Neutrophil (primary cell): ENCODE results near the gene FGF16.
"Not testable (repeated sequence)": the region's sequence is repeated elsewhere in the genome, so short reads cannot be mapped to it uniquely, and the experiment has no call there.

Source experiments
- H3K27ac ChIP-seq: fragments of 200-600 bp; sonication (generic); 2 replicates; pipeline ENCODE4 v1.5.1; 2016; ENCODE audit warnings: mild to moderate bottlenecking, moderate library complexity
- H3K27me3 ChIP-seq: fragments of 200-600 bp; sonication (generic); 2 replicates; pipeline ENCODE4 v1.6.0; 2016; ENCODE audit warnings: mild to moderate bottlenecking
- H3K36me3 ChIP-seq: fragments of 200-600 bp; sonication (generic); 2 replicates; pipeline ENCODE4 v1.5.1; 2017
- H3K4me1 ChIP-seq, 2 experiments: fragments of 200-600 bp in 1 of 2; sonication (generic) in 1 of 2; 1 replicate in 1 of 2; 2 replicates in 1 of 2; pipeline versions ENCODE4 v1.5.1 to v1.6.1; 2013 to 2016; ENCODE audit warnings: low read depth in 1 of 2, low read length in 1 of 2, mild to moderate bottlenecking in 1 of 2, moderate library complexity in 1 of 2; ENCODE audit not compliant: control insufficient read depth in 1 of 2, insufficient read depth in 1 of 2
- H3K4me3 ChIP-seq, 2 experiments: fragments of 200-600 bp in 1 of 2; sonication (generic) in 1 of 2; 1 replicate in 1 of 2; 2 replicates in 1 of 2; pipeline ENCODE4 v1.5.1; 2013 to 2016; ENCODE audit warnings: low read depth in 1 of 2, low read length in 1 of 2, mild to moderate bottlenecking in 1 of 2, moderate library complexity in 1 of 2
- H3K9me3 ChIP-seq: fragments of 200-600 bp; sonication (generic); 2 replicates; pipeline ENCODE4 v1.5.1; 2016
- TF ChIP-seq, protein P1 (sequence below): fragments of 200-600 bp; sonication (generic); IDR thresholded peaks from 2 replicates; pipeline ENCODE4 v1.5.1; 2016; ENCODE audit warnings: antibody characterized with exemption

Gene FGF16

DNA sequence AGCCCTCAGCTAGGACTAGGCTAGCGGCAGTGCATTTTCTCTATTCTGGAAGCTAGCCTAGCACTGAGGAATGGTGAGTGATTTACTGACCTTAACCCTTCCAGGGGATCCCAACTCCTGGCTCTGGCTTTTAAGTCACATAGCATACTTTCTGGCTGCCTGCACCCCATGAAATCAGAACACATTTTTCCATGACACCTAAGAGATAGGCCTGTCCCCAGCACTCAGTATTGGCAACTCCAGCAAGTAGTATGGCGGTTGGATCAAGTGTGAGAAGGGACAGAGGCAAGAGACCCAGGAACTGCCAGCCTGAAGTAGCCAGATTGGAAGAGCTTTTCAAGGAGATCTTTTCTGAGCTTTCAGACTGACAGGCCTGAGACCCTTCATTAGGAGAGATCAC lies 8.2 kb downstream of the FGF16 start:
- no peaks in the 10 kb centered on the region for H3K27me3 ChIP-seq
- no peak overlapping the region for H3K4me3 ChIP-seq
- no peaks in the 10 kb centered on the region for H3K4me1 ChIP-seq
- H3K36me3 ChIP-seq, result no peaks in the 10 kb centered on the region
- H3K9me3 ChIP-seq, result no peaks in the 10 kb centered on the region
- TF ChIP-seq, protein P1, sequence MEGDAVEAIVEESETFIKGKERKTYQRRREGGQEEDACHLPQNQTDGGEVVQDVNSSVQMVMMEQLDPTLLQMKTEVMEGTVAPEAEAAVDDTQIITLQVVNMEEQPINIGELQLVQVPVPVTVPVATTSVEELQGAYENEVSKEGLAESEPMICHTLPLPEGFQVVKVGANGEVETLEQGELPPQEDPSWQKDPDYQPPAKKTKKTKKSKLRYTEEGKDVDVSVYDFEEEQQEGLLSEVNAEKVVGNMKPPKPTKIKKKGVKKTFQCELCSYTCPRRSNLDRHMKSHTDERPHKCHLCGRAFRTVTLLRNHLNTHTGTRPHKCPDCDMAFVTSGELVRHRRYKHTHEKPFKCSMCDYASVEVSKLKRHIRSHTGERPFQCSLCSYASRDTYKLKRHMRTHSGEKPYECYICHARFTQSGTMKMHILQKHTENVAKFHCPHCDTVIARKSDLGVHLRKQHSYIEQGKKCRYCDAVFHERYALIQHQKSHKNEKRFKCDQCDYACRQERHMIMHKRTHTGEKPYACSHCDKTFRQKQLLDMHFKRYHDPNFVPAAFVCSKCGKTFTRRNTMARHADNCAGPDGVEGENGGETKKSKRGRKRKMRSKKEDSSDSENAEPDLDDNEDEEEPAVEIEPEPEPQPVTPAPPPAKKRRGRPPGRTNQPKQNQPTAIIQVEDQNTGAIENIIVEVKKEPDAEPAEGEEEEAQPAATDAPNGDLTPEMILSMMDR, result no peak
- no peak overlapping the region for H3K27ac ChIP-seq

DNA sequence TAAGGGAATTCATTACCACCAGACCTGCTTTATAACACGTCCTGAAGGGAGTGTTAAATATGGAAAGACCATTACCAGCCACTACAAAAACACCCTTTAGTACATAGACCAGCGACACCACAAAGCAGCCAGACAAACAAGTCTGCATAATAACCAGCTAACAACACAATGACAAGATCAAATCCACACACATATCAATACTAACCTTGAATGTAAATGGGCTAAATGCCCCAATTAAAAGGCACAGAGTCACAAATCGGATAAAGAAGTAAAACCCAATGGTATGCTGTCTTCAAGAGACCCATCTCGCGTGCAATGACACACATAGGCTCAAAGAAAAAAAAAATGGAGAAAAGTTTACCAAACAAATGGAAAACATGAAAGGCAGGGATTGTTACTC lies 36.9 kb downstream of the FGF16 start:
- no peaks in the 10 kb centered on the region for H3K27me3 ChIP-seq
- TF ChIP-seq, protein P1, result no peak
- H3K4me1 ChIP-seq, result no peaks in the 10 kb centered on the region
- no peak overlapping the region for H3K4me3 ChIP-seq
- H3K27ac ChIP-seq, result no peak overlapping the region
- H3K9me3 ChIP-seq, result no peaks in the 10 kb centered on the region
- H3K36me3 ChIP-seq, result no peaks in the 10 kb centered on the region

DNA sequence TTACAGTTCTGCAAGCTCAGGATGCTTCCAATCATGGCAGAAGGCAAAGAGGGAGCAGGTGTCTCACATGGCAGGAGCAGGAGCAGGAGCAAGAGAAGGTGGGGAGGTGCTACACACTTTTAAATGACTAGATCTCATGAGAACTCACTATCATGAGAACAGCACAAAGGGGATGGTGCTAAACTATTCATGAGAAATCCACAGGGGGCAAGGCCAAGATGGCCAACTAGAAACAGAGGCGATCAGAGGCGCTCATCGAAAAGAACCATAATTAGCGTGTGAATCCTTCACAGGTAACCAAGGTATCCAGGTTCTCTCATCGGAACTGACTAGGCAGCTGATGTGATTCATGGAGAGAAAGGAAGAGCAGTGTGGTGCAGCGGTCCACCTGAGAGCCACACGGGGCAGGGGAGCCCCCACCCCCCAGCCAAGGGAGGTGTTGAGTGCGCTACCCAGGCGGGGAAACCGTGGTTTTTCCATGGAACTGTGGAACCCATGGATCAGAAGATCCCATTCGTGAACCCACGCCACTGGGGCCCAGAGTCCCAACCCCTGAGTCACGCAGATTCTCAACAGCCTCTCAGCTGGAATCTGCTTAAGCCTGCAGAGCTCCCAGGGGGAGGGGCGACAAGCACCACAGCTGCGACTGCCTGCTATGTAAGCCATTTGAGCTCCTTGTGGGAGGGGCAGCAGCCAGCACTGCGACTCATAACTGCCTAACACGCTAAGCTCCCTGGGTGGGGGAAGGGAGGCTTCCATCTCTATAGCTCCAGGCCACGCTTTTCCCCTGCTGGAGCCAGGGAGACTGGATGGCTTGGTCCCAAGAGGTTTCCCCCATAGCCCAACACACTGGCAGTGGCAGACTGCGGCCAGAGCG lies 46.7 kb downstream of the FGF16 start:
- no peaks in the 10 kb centered on the region for H3K36me3 ChIP-seq
- TF ChIP-seq, protein P1, result no peak
- H3K9me3 ChIP-seq, result no peaks in the 10 kb centered on the region
- no peak overlapping the region for H3K4me3 ChIP-seq
- no peak overlapping the region for H3K27ac ChIP-seq
- H3K4me1 ChIP-seq, result no peaks in the 10 kb centered on the region
- H3K27me3 ChIP-seq, result no peaks in the 10 kb centered on the region

DNA sequence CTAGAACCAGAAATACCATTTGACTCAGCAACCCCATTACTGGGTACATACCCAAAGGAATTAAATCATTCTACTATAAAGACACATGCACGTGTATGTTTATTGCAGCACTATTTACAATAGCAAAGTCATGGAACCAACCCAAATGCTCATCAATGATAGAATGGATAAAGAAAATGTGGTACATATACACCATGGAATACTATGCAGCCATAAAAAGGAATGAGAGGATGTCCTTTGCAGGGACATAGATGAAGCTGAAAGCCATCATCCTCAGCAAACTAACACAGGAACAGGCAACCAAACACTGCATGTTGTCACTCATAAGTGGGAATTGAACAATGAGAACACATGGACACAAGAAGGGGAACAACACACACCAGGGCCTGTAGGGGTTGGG lies 53.0 kb downstream of the FGF16 start:
- H3K36me3 ChIP-seq, H3K27me3 ChIP-seq, H3K27ac ChIP-seq: not testable (repeated sequence)

DNA sequence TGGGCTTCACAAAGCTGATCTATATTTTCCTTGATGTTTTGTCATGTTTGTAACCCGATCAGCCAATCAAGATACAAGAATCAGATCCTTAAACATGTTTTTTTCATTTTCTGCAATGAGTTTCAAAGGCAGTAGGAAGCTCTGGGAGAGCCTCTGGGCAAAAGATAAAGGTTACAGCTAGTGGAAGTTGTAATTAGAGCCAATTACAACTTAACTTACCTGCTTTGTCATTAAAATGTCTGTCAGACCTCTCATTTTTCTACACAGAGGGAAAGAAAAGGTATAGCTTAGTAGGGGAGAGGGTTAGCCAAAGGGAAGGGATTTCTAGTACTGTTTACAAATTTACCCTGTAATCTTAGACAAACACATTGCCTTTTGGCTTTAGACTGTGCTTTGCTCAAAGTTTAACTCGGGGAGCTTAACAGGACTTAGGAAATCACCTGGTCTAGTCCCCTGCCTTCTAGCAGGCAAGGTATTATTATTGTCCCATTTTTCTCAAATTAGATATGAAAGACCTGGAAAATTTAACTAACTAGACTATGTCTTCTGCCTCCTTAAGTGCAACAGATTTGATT lies 55.8 kb downstream of the FGF16 start:
- Histone ChIP-seq H3K4me1 (peaks cover 12 to 13% of the 10 kb centered on the region in 2 experiments), H3K4me3 (no peak overlapping the region), H3K27ac (no peak overlapping the region)

More for the DNA sequence above, 53.0 kb downstream of the FGF16 start:
- not testable (repeated sequence) for H3K4me1 ChIP-seq, H3K9me3 ChIP-seq, H3K4me3 ChIP-seq

More for the DNA sequence above, 55.8 kb downstream of the FGF16 start:
- Histone ChIP-seq H3K36me3 (peaks cover 4% of the 10 kb centered on the region), H3K27me3 (no peaks in the 10 kb centered on the region), H3K9me3 (no peaks in the 10 kb centered on the region)
- TF ChIP-seq, protein P1, result no peak
